Keratinocyte (primary cell): ENCODE measurements around the gene SLC25A42. TPM values are rescaled to one million over a fixed set of nuclear protein-coding genes. Genes with fewer than 3 reads are reported as not detected.

ENCODE experiments used
- DNase-seq: peaks from one replicate; pipeline ENCODE4 v3.0.0-alpha.2; 2011; ENCODE audit warnings: low read depth, missing footprints, low spot score
- FAIRE-seq: peaks from 2 replicates; lab custom pipeline; 2011; peaks lifted over from hg19 to GRCh38; lab: Jason Lieb, UNC
- H2AFZ ChIP-seq: 2 replicates; pipeline ENCODE4 v1.6.0; 2012; ENCODE audit warnings: low read length, control low read depth, inconsistent platforms; ENCODE audit not compliant: control insufficient read depth
- H3K27ac ChIP-seq: 2 replicates; pipeline ENCODE4 v1.5.1; 2011; ENCODE audit warnings: low read length; ENCODE audit not compliant: control insufficient read depth, insufficient read depth
- H3K27me3 ChIP-seq: 3 replicates; pipeline ENCODE4 v1.6.0; 2011; ENCODE audit warnings: low read length; ENCODE audit not compliant: control insufficient read depth, insufficient read depth; ENCODE audit errors: extremely low read depth
- H3K36me3 ChIP-seq, 2 experiments: 2 replicates in 1 of 2; 3 replicates in 1 of 2; pipeline ENCODE4 v1.5.1; 2011; ENCODE audit warnings: low read length in 2 of 2, mild to moderate bottlenecking in 1 of 2; ENCODE audit not compliant: control insufficient read depth in 2 of 2, insufficient read depth in 2 of 2; ENCODE audit errors: extremely low read depth in 1 of 2
- H3K4me1 ChIP-seq: 3 replicates; pipeline ENCODE4 v1.5.1; 2011; ENCODE audit warnings: low read length; ENCODE audit not compliant: control insufficient read depth, insufficient read depth; ENCODE audit errors: extremely low read depth
- H3K4me2 ChIP-seq: 3 replicates; pipeline ENCODE4 v1.6.0; 2011; ENCODE audit warnings: low read depth, low read length; ENCODE audit not compliant: control insufficient read depth, insufficient read depth; ENCODE audit errors: extremely low read depth
- H3K4me3 ChIP-seq, 3 experiments: fragments of 200-600 bp in 1 of 3; sonication (generic) in 1 of 3; 2 replicates in 2 of 3; 3 replicates in 1 of 3; pipeline ENCODE4 v1.5.1; 2011 to 2016; ENCODE audit warnings: low read length in 3 of 3, mild to moderate bottlenecking in 3 of 3, control low read depth in 2 of 3, inconsistent platforms in 1 of 3, low read depth in 1 of 3, mixed read lengths in 1 of 3, mixed run types in 1 of 3, moderate library complexity in 1 of 3; ENCODE audit not compliant: control insufficient read depth in 2 of 3, insufficient read depth in 2 of 3; ENCODE audit errors: extremely low read depth in 1 of 3
- H3K79me2 ChIP-seq: 2 replicates; pipeline ENCODE4 v1.6.0; 2012; ENCODE audit warnings: low read length; ENCODE audit not compliant: control insufficient read depth, insufficient read depth
- H3K9ac ChIP-seq: 3 replicates; pipeline ENCODE4 v1.6.0; 2011; ENCODE audit warnings: low read length; ENCODE audit not compliant: control insufficient read depth, insufficient read depth; ENCODE audit errors: extremely low read depth
- H3K9me1 ChIP-seq: 3 replicates; pipeline ENCODE4 v1.6.0; 2011; ENCODE audit warnings: low read length; ENCODE audit not compliant: control insufficient read depth, insufficient read depth; ENCODE audit errors: extremely low read depth
- H3K9me3 ChIP-seq: 2 replicates; pipeline ENCODE4 v1.5.1; 2012; ENCODE audit warnings: low read depth, low read length; ENCODE audit not compliant: control insufficient read depth
- H4K20me1 ChIP-seq: 3 replicates; pipeline ENCODE4 v1.6.0; 2011; ENCODE audit warnings: low read length; ENCODE audit not compliant: control insufficient read depth, insufficient read depth; ENCODE audit errors: extremely low read depth
- CTCF ChIP-seq, 3 experiments: IDR thresholded peaks in 1 of 3; conservative IDR thresholded peaks in 1 of 3; optimal IDR thresholded peaks in 1 of 3; 2 replicates in 2 of 3; 3 replicates in 1 of 3; pipeline versions ENCODE3 to v1.5.1; 2011; ENCODE audit warnings: low read length in 3 of 3, mild to moderate bottlenecking in 3 of 3, moderate library complexity in 2 of 3, control low read depth in 1 of 3, inconsistent platforms in 1 of 3; ENCODE audit not compliant: insufficient read depth in 2 of 3; ENCODE audit errors: extremely low read depth in 1 of 3
- EZH2 ChIP-seq: IDR thresholded peaks from one replicate; pipeline ENCODE4 v1.6.1; 2012; ENCODE audit warnings: inconsistent platforms, mild to moderate bottlenecking, low read length, moderate library complexity
- dilution Hi-C: fragments of 300-500 bp; cut with MboI; formaldehyde crosslinking; loops from one replicate; pipeline ENCODE4 v1.7.0; 2020; ENCODE audit warnings: low sequenced_read_pairs; ENCODE audit not compliant: extremely low pct_ligation_motif_present
- polyA plus RNA-seq, 5 experiments: library from polyadenylated mRNA; depleted of rRNA in 3 of 5; stranded (reverse) in 3 of 5; stranded (forward) in 1 of 5; unstranded in 1 of 5; fragments of >200 nt; gene quantifications; 1 replicate in 1 of 5; 2 replicates in 3 of 5; 3 replicates in 1 of 5; pipeline versions ENCODE4 v1.2.1 to v1.2.3, GENCODE V29; 2011 to 2012; ENCODE audit warnings: missing spikeins in 2 of 5, low read depth in 1 of 5, low replicate concordance in 1 of 5

SLC25A42 gene
- polyA plus RNA-seq, 1 donor (not counting 4 experiments of a cell fraction or from before 2014, with no cell fraction given) = 1.2 TPM

DNA sequence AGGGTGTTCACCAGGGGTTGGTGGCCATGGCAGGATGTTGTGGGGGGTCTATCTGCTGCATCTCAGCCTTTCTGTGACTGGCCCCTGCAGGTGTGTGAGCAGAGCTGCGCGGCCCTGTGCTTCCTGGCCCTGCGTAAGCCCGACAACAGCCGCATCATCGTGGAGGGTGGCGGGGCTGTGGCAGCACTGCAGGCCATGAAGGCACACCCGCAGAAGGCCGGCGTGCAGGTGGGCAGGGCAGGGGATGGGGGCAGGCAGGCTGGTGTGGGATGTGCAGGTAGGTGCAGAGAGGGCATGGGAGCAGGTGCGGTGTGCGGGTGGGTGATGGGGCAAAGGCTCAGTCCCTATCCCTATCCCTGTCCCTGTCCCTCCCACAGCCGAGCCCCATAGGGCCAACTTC lies 8.1 kb upstream of the SLC25A42 start:
- Histone ChIP-seq H4K20me1 (no peaks in the 10 kb centered on the region), H3K4me1 (peaks cover 4% of the 10 kb centered on the region), H3K27me3 (no peaks in the 10 kb centered on the region), H3K9me3 (no peaks in the 10 kb centered on the region), H3K9me1 (peaks cover 2% of the 10 kb centered on the region), H3K27ac (no peak overlapping the region), H3K36me3 (peaks cover 36 to 41% of the 10 kb centered on the region in 2 experiments), H3K4me3 (no peak overlapping the region), H2AFZ (no peak overlapping the region), H3K79me2 (no peaks in the 10 kb centered on the region), H3K4me2 (no peak overlapping the region), H3K9ac (no peak overlapping the region)
- dilution Hi-C loops = no loop called here
- no peak for TF ChIP-seq CTCF (optimal IDR thresholded peaks at IDR 0.05 in 1 of 3, IDR thresholded peaks at IDR 0.05 in 1 of 3, conservative IDR thresholded peaks at IDR 0.05 in 1 of 3; ENCODE audit: extremely low read depth in 1 of 3, insufficient read depth in 2 of 3, low read length in 3 of 3)
- no peak for TF ChIP-seq EZH2
- FAIRE-seq (no peak), DNase-seq (no peak)

GRCh38 chr19:19056636-19057275 lies 7.0 kb upstream of the SLC25A42 start:
- dilution Hi-C loops = no loop called here
- no peak overlapping the region for H3K9ac ChIP-seq
- H3K4me3 ChIP-seq = no peak overlapping the region
- H3K79me2 ChIP-seq = no peaks in the 10 kb centered on the region
- DNase-seq (no peak), FAIRE-seq (no peak)
- peaks cover 36 to 38% of the 10 kb centered on the region in 2 experiments for H3K36me3 ChIP-seq
- no peaks in the 10 kb centered on the region for H3K9me3 ChIP-seq
- no peak overlapping the region for H3K4me2 ChIP-seq
- peaks cover 2% of the 10 kb centered on the region for H3K9me1 ChIP-seq
- TF ChIP-seq CTCF (optimal IDR thresholded peaks at IDR 0.05 in 1 of 3, IDR thresholded peaks at IDR 0.05 in 1 of 3, conservative IDR thresholded peaks at IDR 0.05 in 1 of 3; ENCODE audit: extremely low read depth in 1 of 3, insufficient read depth in 2 of 3, low read length in 3 of 3) (no peak), EZH2 (no peak)
- H4K20me1 ChIP-seq = no peaks in the 10 kb centered on the region
- H3K27me3 ChIP-seq = no peaks in the 10 kb centered on the region
- H3K27ac ChIP-seq = no peak overlapping the region
- no peak overlapping the region for H2AFZ ChIP-seq
- H3K4me1 ChIP-seq = no peaks in the 10 kb centered on the region
